Measurements from ENCODE around the gene KSR1. TPM values are rescaled to one million over a fixed set of nuclear protein-coding genes. Genes with fewer than 3 reads are reported as not detected.

The KSR1 gene
- total and polyA plus RNA-seq, 9 of the 15 experiments (the other 6 are each of a cell fraction or from before 2014, with no cell fraction given), result 1.4 to 51.7 (median 18.4) TPM

- TF ChIP-seq CUX1 (CRISPR knock-in tag; IDR thresholded peaks at IDR 0.05), result no peak
- TF ChIP-seq MTA2 (IDR thresholded peaks at IDR 0.05; ENCODE audit: low read depth), result peak; percentile 65
- TF ChIP-seq ZNF274 (IDR thresholded peaks at IDR 0.05; ENCODE audit: borderline replicate concordance, low read depth, low read length), result no peak
- no peak for TF ChIP-seq MEF2D (tag; conservative IDR thresholded peaks at IDR 0.05; ENCODE audit: low read depth)
- TF ChIP-seq, protein P1, sequence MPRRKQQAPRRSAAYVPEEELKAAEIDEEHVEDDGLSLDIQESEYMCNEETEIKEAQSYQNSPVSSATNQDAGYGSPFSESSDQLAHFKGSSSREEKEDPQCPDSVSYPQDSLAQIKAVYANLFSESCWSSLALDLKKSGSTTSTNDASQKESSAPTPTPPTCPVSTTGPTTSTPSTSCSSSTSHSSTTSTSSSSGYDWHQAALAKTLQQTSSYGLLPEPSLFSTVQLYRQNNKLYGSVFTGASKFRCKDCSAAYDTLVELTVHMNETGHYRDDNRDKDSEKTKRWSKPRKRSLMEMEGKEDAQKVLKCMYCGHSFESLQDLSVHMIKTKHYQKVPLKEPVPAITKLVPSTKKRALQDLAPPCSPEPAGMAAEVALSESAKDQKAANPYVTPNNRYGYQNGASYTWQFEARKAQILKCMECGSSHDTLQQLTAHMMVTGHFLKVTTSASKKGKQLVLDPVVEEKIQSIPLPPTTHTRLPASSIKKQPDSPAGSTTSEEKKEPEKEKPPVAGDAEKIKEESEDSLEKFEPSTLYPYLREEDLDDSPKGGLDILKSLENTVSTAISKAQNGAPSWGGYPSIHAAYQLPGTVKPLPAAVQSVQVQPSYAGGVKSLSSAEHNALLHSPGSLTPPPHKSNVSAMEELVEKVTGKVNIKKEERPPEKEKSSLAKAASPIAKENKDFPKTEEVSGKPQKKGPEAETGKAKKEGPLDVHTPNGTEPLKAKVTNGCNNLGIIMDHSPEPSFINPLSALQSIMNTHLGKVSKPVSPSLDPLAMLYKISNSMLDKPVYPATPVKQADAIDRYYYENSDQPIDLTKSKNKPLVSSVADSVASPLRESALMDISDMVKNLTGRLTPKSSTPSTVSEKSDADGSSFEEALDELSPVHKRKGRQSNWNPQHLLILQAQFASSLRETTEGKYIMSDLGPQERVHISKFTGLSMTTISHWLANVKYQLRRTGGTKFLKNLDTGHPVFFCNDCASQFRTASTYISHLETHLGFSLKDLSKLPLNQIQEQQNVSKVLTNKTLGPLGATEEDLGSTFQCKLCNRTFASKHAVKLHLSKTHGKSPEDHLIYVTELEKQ (CRISPR knock-in tag; IDR thresholded peaks at IDR 0.05), result no peak
- TF ChIP-seq CBFA2T2 (conservative IDR thresholded peaks at IDR 0.05), result peak; percentile 80
- no peak for TF ChIP-seq CHD4 (IDR thresholded peaks at IDR 0.05; ENCODE audit: insufficient read depth, insufficient replicate concordance, low read depth, low read length, poor library complexity, severe bottlenecking)
- TF ChIP-seq ZNF311 (CRISPR knock-in tag; IDR thresholded peaks at IDR 0.05), result no peak
- no peak for TF ChIP-seq NR2C2 (CRISPR knock-in tag; IDR thresholded peaks at IDR 0.05)
- 0 out of 2 replicates have a peak, but pooled peaks have one; percentile 48 for TF ChIP-seq NR2C2 (tag; IDR thresholded peaks at IDR 0.05)
- no peak for TF ChIP-seq ZZZ3 (IDR thresholded peaks at IDR 0.05)
- TF ChIP-seq TAF15 (IDR thresholded peaks at IDR 0.05; ENCODE audit: low read depth, low read length), result no peak
- TF ChIP-seq ZNF717 (CRISPR knock-in tag; IDR thresholded peaks at IDR 0.05), result no peak
- no peak for TF ChIP-seq NR3C1 (CRISPR knock-in tag; IDR thresholded peaks at IDR 0.05)
- TF ChIP-seq XRCC4 (IDR thresholded peaks at IDR 0.05; ENCODE audit: extremely low read depth, insufficient read depth, insufficient read length), result no peak
- no peak for TF ChIP-seq ARID2 (IDR thresholded peaks at IDR 0.05)
- no peak for TF ChIP-seq ZNF57 (CRISPR knock-in tag; IDR thresholded peaks at IDR 0.05)
- TF ChIP-seq ZNF23 (CRISPR knock-in tag; IDR thresholded peaks at IDR 0.05), result no peak
- TF ChIP-seq RNF2 (IDR thresholded peaks at IDR 0.05), result no peak
- TF ChIP-seq SPI1 (IDR thresholded peaks at IDR 0.05; ENCODE audit: borderline replicate concordance, low read depth, low read length), result 0 out of 2 replicates have a peak, but pooled peaks have one; percentile 11
These were observed 35.5 kb downstream of the KSR1 start (continued) for GRCh38 chr17:27491713-27492190.
